CD4-positive, alpha-beta T cell treated with Interleukin-6 for 4 hours (primary cell): ENCODE measurements around the gene FAM118B.
"Not testable (repeated sequence)": the region's sequence is repeated elsewhere in the genome, so short reads cannot be mapped to it uniquely, and the experiment has no call there.

ENCODE experiments used
- DNase-seq: peaks from one replicate; pipeline ENCODE4 v3.0.0-alpha.2; 2020; ENCODE audit warnings: mixed read lengths

The FAM118B gene

DNA sequence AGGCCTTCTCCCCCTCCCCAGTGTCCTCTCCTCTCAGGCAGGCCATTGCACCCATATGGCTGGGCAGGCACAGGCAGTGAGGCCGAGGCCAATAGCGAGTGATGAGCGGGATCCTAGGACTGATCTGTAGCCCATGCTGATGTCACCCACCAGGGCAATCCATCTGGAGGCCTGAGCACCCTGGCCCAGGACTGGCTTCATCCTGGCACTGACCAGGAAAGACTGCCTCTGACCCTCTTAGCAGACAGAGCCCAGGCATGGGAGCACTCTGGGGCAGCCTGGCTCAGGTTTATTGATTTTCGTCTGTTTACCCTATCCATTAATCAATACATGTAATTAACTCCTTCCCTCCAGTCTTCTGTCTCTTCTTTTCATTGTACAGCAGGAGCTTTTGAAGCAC lies 66.2 kb downstream of the FAM118B start:
- no peak for DNase-seq

DNA sequence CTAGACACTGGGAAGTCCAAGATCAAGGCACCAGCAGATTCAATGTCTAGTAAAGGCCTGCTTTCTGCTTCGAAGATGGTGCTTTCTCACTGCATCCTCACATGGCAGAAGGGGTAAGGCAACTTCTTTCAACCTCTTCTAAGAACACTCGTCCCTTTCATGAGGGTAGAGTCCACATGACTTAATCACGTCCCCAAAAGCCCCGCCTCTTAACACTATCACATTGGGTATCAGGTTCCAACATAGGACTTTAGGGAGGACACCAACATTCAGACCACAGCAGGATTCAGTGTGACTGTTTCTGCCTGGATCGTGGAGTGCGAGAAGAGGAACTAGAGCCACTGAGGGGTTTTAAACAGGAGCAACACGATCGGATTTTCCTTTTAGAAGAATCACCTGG lies 67.6 kb downstream of the FAM118B start:
- no peak for DNase-seq

DNA sequence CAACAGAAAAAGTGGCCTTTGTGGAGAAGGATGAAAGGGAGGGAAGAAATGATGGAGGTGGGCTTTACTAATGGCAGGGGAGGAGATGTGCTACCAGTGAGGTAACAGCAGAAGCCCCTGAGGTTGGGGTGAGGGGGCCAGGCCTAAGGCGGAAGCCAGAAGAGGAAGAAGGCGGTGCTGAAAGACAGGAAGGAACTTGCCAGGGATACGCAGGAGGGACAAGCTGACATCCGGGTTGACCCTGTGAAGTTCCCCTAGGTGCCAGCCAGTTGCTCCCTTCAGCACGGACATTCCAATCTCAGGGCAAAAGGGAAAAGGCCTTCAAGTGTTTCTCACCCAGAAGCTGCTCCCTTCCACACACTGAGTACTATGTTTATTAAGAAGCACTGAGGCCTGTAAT lies 69.0 kb downstream of the FAM118B start:
- DNase-seq = peak; percentile 28

DNA sequence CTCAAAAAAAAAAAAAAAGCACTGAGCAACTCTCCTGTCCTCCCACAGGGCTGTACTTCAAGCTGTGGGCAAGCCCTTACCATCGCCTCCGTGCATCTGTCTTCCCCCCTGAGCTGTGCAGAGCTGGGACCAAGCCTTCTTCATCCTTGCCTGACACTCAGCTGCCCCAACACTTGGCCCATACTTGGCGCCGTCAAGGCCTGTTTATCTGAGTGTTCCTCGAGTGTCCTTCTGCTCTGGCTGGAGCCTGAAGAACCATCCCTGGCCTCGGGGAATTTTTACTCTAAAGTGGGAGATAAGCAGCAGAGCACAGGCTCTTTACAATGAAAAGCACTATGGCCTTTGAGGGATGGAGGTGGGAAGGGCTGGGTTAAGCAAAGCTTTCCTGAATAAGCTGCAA lies 69.7 kb downstream of the FAM118B start:
- DNase-seq = no peak

DNA sequence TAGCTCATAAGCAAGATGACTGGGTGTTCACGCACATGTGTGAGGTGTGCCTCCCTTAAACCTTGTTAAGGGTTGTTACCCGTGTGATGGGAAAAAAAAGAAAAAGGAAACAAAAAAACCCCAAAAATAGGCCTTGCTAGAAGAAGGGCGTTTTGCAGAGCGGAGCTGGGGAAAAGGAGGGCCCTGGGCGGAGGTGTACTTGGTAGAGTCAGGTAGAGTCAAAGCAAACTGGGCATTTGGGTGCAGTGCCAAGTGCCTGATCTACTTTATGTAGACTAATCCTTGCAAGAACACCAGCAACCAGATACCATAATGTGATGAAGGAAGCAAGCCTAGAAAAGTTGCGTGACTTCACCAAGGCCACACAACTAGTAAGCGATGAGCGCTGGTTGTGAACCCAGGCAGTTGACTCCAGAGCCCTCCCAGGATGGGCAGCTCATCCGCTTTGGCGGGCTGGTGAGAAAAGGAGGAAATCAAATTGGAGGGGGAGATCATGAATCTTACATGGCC lies 70.1 kb downstream of the FAM118B start:
- no peak for DNase-seq

DNA sequence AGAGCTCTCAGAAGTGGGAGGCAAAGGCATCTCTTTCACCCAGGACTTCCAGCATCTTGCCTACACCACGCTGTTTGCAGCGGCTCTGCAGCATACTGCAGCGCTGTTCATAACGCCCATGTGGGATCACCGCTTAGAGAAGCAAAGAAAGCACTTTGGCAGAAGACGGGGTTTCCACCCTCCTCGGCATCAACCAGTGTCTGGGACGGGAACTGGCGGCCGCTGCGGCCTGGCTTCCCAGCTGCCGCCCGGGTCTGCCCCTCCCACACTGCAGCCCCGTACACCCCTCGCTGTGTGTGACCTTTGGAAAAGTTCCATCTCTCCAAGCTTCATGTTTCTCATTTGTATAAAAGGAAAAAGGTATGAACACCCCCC lies 70.8 kb downstream of the FAM118B start:
- peak; percentile 53 for DNase-seq

DNA sequence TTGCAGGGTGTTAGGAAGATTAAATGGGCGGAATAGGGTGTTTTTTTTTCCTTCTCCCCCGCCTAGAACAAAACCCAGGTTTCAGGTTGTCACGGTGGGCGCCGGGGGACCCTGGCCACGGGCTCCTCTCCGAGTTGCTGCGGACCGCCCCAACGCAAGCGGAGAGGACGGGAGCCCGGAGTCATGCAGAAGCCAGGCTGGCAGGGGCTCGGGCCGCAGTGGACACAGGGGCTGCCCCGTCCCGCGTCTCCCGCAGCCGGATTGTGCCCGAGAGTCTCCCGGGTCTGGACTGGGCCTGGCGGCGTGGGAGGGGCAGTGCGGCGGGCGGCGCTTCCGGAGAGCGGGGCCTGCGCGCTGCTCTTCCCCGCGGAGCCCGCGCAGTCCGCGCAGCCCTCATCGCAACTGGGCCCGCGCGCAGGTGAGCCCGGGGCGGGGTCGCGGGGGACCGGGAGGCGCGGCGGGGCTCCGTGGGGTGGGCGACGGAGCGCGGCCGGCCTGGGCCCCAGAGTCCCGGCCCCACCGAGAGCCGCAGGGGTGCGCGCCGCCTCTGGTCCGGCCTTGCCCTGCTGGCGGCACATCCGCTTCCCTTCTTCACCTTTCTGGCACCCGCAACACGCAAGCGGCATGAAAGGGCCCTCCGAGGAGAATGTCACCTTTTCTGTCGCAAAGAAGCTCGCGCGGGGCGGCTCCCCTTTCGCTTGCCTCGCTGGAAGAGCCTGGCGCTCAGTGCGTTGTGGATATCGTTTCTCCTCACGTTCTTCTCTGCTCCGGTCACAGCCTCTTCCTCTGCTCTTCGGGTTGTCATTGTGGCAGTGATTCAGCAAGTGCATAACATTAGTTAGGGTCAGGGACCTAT lies 71.4 kb downstream of the FAM118B start, which contains the start of gene TIRAP:
Gene TIRAP, plus strand, starts transcription at position 358 of the 856 bp plus-strand sequence. CDS start 7,802 bp downstream, outside the sequence.
- peak; percentile 70 for DNase-seq

DNA sequence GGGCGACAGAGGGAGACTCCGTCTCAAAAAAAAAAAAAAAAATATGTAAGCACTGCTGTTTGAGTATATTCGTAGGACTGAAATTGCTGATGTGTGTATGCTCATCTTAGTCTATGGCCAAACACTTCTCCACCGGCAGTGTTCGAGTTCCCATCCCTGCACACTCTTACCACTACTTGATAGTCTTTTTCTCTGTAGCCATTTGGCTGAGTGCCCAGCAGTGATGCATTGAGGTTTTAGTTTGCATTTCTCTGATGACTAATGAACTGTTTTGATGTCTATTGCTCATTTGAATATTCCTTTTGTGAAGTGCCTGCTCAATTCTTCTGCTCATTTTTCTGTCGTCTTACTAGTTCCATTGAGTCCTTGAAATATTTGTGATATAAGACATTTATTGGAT lies 73.2 kb downstream of the FAM118B start:
- DNase-seq = peak; percentile 91

DNA sequence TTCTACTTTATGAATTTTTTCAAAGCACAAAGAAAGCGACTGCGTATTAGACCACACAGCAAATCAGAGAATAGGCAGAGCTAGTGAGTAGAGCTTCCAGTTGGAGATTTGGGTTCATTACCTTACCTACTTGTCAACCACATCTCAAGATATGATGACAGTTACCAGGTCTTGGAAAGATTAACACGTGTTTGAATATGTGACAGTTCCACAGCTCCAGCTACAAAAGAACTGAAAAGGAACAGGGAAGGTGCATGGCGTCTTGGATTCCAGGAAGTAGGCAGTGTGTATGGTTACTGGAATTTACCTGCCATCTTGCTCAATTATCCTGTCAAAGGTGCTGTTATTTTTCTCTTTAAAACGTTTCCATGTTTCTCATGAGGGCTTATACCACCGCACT lies 76.7 kb downstream of the FAM118B start:
- DNase-seq = no peak

DNA sequence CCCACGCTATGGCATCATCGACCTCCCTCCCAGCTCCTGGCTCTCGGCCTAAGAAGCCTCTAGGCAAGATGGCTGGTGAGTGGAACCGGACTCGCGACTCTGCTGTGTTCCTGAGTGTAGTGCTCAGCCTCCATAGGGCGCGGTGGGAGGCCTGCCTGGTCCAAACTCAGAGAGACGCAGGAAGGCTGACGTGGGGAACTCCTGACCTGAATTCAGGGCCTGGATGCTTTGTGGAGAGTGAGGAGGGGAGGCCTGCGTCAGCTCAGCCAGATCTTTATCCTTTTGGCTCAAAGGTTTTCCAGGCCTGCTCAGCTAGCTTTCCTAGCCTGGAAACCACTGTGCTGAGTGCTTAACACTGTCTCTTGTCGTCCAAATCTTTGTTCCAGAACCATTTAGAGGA lies 79.3 kb downstream of the FAM118B start:
- no peak for DNase-seq

DNA sequence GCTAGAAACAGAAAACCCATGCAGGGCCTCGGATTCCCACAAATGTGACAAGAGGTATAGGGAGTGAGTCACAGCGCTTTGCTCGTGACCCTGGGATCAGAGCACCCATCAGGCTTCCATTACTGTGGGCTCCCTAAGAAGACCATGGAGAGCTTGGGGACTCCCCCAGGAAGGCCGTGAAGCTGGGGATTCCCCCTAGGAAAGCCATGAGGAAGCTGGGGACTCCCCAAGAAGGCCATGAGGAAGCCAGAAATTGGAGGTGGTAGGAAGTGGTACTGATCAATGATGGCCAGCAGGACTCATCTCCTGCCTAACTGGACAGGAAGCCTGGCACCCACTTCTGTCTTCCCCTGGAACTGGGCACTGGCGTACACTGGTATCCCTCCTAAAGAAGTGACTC lies 82.1 kb downstream of the FAM118B start:
- DNase-seq = no peak

DNA sequence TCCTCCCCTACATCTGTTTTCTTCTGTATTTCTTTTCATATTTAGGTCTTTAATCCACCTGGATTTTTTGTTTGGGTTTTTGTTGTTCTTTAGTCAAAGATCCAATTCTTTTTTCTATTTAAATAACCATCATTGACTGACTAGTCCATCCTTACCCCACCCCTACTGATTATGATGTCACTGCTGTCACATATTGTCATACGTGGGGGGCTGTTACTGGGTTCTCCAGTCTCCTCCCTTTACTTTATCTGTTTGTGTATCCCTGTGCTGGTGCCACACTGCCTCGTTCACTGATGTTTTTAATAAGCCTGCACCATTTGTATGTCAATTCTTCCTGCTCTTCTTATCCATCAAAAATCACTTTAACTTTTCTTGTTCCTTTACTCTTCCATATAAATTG lies 85.4 kb downstream of the FAM118B start:
- DNase-seq = no peak

DNA sequence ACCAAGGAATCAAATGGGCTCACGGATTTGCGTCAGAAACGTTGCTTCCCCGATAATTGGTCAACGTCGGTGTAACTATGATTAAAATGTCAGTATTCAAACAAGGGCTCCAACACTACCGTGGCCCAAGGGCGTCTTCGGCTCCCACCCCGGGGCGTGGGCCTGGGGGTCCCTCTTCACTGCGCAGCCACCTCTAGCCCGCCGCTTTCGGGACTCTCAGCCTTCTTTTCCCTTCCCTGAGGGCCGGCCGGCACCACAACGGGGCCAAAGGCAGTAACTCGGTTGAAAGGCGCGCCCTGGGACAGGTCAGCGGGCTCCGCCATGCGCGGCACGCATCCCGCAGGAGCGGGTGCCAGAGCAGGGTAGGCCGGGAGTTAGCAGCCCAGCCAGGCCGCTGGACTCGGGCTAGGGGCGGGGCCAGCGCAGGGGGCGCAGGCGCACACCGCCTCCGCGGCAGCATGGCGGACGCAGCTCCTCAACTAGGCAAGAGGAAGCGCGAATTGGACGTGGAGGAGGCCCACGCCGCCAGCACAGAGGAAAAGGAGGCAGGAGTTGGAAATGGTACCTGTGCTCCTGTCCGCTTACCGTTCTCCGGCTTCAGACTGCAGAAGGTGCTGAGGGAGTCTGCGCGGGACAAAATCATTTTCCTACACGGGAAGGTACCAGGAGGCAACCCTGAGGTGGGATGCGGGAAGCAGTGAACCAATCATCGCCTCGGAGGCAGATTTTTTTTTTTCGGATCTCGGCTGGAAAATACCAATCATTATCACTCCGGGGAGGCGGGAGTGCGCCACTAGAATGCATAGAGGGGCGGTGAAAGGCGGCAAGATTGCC lies 92.3 kb downstream of the FAM118B start, which contains the start of gene DCPS:
Gene DCPS, plus strand, starts transcription at position 438 of the 834 bp plus-strand sequence. Its CDS starts 21 bp downstream, at position 459.
- peak; percentile 89 for DNase-seq

DNA sequence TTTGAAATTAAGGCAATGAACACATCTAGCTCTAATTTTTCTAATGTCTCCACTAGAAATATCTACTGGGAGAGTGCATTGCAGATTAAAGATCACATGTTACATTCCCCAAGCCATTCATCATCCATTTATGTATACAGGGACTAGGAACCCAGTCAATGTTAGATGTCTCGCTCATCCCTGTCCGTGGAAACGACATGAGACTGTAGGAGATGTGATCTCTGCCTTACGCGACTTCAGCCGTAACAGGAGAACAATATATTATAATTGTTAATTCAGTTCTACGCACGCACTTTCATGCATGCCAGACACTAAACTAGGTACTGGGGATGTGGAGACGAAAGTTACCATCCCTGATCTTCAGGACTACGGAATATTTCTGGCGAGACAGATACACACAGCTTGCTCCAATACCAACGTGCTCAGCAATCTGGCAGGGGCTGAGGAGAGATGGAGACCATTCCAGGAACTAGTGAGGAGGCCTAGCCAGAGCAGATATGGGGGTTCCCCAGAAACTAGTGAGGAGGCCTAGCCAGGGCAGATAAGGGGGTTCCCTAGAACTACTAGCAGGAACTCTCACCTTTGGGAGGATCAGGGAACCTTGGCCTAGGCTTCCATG lies 93.0 kb downstream of the FAM118B start:
- no peak for DNase-seq

DNA sequence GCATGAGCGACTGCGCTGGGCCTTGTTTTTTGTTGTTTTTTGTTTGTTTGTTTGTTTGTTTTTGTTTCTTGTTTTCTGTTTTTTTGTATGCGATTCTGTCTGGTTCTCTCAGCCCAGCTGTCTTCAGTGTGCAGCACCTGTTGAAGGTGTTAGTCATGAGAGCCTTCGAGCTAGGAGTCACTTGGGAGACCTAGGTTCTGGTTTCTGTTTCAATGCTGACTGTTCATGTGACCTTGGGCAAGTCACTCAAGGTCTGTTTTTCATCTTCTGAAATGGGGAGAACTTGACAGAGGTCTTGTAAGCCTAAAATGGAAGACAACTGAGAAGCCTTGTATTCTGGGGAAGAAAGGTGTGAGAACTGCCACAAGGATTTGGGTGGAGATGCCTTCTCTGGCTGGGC lies 94.1 kb downstream of the FAM118B start:
- no peak for DNase-seq

DNA sequence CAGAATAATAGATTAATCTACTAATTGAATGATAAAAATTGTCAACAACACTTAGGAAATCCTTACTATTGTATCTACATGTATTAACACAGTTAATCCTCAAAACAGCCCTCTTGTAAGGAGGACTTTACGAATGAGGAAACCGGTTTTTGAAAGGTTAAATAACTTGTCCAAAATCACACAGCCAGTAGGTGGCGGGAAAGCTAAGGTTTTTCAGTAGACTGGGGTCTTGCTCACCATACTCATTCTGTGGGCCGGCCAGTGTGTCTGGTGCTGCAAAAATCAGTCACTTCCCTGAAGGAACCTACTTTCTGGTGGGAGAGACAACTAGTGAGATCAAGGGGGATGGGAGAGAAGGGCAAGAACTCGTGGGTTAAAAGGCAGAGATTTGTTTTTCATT lies 96.1 kb downstream of the FAM118B start:
- DNase-seq = peak; percentile 31

DNA sequence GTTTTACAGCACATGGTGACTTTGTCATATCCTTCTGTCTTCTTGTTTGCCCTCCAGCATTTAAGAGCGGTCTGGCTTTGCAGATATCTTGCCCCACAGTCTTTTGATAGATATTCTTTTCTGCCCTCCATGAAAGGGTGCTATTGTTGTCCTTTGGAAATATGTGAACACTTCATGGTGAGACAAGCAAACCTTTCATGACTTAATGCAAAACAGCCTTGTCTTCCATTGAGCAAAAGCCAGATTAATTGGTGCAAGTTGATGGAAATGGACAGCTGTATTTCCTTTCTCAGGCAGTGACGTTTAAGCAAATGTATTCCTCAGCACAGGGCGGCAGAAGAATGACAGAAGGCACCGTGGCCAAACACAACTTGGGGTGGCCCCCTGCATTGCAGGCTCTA lies 96.7 kb downstream of the FAM118B start:
- no peak for DNase-seq

DNA sequence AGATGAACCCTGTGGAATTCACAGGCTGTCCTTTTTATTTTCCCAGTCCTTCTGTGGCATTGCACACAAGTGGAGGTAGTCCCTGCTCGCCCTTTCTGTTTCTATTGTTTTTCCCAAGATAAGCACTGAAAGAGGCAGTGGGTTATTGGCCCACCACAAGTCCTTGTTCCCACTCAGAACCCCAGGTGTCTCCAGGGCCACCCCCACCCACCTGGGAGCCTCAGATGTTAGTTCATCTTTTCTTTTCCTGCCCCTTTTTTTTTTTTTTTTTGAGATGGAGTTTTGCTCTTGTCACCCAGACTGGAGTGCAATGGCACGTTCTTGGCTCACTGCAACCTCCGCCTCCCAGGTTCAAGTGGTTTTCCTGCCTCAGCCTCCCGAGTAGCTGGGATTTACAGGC lies 97.2 kb downstream of the FAM118B start:
- not testable (repeated sequence) for DNase-seq

DNA sequence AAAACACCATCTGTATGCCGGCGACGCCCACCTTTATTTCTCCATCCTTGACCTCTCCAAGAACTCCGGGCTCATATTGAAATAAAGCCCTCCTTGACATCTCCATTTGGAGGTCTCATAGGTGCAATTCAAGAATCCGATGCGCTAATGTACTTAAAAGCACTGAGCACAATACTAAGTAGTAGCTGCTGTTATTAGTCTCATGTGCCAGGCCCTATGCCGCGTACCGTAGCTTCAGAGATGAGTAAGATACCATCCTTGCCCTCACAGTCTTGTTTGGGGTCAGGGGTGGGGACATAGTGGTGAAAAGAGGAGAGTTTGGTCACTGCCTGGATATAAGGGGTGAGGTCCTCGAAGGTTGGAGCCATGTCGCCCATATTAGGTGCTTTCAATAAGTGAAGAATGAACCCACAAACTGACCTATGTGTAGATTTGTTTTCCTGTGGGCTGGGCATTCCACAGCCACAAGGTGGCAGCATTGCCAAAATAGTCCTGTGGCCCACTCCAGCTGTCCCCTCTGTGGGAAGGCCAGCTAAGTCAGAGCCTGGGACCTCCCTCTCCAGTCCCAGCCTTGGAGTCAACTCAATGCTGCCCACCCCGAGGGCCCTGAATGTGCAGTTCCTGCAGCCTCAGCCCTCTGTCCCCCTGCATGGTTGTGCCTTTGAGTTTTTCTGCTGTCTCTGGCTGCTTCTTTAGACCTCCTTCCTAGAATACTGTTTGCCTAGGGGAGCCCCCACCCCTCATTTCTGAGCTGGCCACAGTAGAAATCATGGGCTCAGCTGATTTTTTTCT lies 98.8 kb downstream of the FAM118B start:
- peak; percentile 69 for DNase-seq

DNA sequence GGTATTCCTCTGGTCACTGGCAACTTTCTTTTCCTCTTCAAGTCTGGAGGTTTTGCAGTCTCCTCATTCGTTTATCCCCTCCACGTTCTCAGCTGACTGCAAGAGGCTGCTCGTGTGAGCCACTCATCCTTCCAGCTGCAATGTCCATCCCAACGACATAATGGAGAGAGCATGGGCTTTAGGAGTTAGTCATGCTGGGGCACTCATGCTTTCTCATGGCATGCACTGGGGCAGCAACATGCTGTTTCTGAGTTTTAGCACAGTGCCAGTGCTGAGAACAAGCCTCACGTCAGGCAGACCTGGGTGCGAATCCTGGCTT lies 99.4 kb downstream of the FAM118B start:
- DNase-seq = no peak

DNA sequence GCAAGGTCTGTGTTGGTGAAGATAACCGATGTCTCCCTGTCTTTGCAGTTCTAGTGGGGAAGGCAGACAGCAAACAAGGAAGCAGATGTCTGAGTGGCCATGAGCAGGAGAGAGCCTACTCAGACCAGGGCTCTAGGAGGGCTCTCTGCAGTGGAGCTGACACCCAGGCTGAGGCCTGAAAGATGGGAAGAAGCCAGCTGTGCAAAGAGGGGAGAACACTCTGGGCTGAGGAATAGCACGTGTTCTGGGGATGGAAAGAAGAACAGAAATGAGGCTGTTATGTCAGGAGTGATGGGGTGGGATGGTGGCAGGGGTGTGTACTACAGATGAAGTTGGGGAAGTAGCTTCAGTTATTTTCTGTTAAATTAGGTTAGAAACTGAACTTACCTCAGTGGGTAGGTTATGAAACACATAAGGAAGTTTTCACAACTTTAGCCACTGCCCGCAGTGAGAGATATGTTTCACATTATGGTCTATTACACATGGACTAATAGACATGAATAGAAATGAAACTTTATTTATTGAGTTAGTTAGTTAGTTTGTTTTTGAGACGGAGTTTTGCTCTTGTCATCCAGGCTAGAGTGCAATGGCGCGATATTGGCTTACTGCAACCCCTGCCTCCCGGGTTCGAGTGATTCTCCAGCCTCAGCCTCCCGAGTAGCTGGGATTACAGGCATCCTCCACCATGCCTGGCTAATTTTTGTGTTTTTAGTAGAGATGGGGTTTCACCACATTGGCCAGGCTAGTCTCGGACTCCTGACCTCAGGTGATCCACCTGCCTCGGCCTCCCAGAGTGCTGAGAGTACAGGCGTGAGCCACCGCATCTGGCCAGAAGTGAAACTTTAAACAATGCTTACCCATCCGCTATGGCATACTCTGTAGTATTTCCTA lies 100.1 kb downstream of the FAM118B start:
- no peak for DNase-seq
